ENCODE results near the gene AGRN.

- no peak for TF ChIP-seq EZH2 (IDR thresholded peaks at IDR 0.05; ENCODE audit: borderline replicate concordance, low read length)
- TF ChIP-seq CTCF (conservative IDR thresholded peaks at IDR 0.05 in 1 of 2, IDR thresholded peaks at IDR 0.05 in 1 of 2; ENCODE audit: extremely low read depth in 1 of 2, insufficient read depth in 1 of 2, low read depth in 1 of 2, low read length in 2 of 2) = no peak
These were observed 14.5 kb downstream of the AGRN start for GRCh38 chr1:1034439-1034781.

Data from mammary epithelial cell (primary cell).